Trophoblast cell (in vitro differentiated cells and primary cell): Measurements from ENCODE around the gene CDS1.

Experiments
- DNase-seq, 2 donors: peaks; one replicate each; pipeline ENCODE4 v3.0.0-alpha.2; 2016
- H2AFZ ChIP-seq: 2 replicates; pipeline ENCODE4 v1.6.1; 2013; ENCODE audit warnings: low read length, moderate library complexity, mild to moderate bottlenecking; ENCODE audit not compliant: insufficient read depth, poor library complexity
- H2AK5ac ChIP-seq: 2 replicates; pipeline ENCODE4 v1.6.1; 2013; ENCODE audit warnings: mild to moderate bottlenecking, low read length
- H2BK120ac ChIP-seq: 2 replicates; pipeline ENCODE4 v1.6.1; 2013; ENCODE audit warnings: low read length, mild to moderate bottlenecking, moderate library complexity; ENCODE audit not compliant: insufficient read depth, poor library complexity
- H2BK12ac ChIP-seq: 2 replicates; pipeline ENCODE4 v1.6.1; 2013; ENCODE audit warnings: mild to moderate bottlenecking, low read length, moderate library complexity
- H2BK5ac ChIP-seq: 2 replicates; pipeline ENCODE4 v1.6.1; 2013; ENCODE audit warnings: low read length, low read depth, moderate library complexity, mild to moderate bottlenecking; ENCODE audit not compliant: poor library complexity
- H3K14ac ChIP-seq: 2 replicates; pipeline ENCODE4 v1.6.1; 2013; ENCODE audit warnings: mild to moderate bottlenecking, low read length
- H3K18ac ChIP-seq: 2 replicates; pipeline ENCODE4 v1.6.1; 2013; ENCODE audit warnings: mild to moderate bottlenecking, low read length
- H3K23ac ChIP-seq: 2 replicates; pipeline ENCODE4 v1.6.1; 2013; ENCODE audit warnings: low read length
- H3K27ac ChIP-seq: 2 replicates; pipeline ENCODE4 v1.5.1; 2013; ENCODE audit warnings: low read depth, mild to moderate bottlenecking, inconsistent platforms, low read length, moderate library complexity
- H3K27me3 ChIP-seq: 2 replicates; pipeline ENCODE4 v1.6.1; 2013; ENCODE audit warnings: inconsistent platforms, mild to moderate bottlenecking, low read length, moderate library complexity; ENCODE audit not compliant: insufficient read depth
- H3K36me3 ChIP-seq, 2 experiments: 1 replicate in 1 of 2; 2 replicates in 1 of 2; pipeline ENCODE4 v1.6.1; 2013; ENCODE audit warnings: low read length in 2 of 2, mild to moderate bottlenecking in 2 of 2, moderate library complexity in 1 of 2; ENCODE audit not compliant: insufficient read depth in 2 of 2, control insufficient read depth in 1 of 2
- H3K4ac ChIP-seq: 2 replicates; pipeline ENCODE4 v1.6.1; 2013; ENCODE audit warnings: low read depth, mild to moderate bottlenecking, low read length, moderate library complexity
- H3K4me1 ChIP-seq, 2 experiments: 1 replicate in 1 of 2; 2 replicates in 1 of 2; pipeline ENCODE4 v1.6.1; 2013; ENCODE audit warnings: low read length in 2 of 2, mild to moderate bottlenecking in 2 of 2, moderate library complexity in 1 of 2; ENCODE audit not compliant: insufficient read depth in 2 of 2, control insufficient read depth in 1 of 2
- H3K4me2 ChIP-seq: 2 replicates; pipeline ENCODE4 v1.6.1; 2013; ENCODE audit warnings: inconsistent platforms, mild to moderate bottlenecking, low read length, moderate library complexity
- H3K4me3 ChIP-seq: 2 replicates; pipeline ENCODE4 v1.5.1; 2013; ENCODE audit warnings: mild to moderate bottlenecking, low read depth, low read length, inconsistent platforms
- H3K79me1 ChIP-seq: one replicate; pipeline ENCODE4 v1.6.1; 2013; ENCODE audit warnings: low read length
- H3K79me2 ChIP-seq: 2 replicates; pipeline ENCODE4 v1.6.1; 2013; ENCODE audit warnings: low read length, mild to moderate bottlenecking; ENCODE audit not compliant: control insufficient read depth, insufficient read depth, poor library complexity
- H3K9ac ChIP-seq: 2 replicates; pipeline ENCODE4 v1.6.1; 2013; ENCODE audit warnings: mild to moderate bottlenecking, low read length
- H3K9me3 ChIP-seq: 2 replicates; pipeline ENCODE4 v1.6.1; 2013; ENCODE audit warnings: low read depth, mild to moderate bottlenecking, control low read depth, inconsistent platforms, low read length; ENCODE audit not compliant: insufficient read depth
- H4K12ac ChIP-seq: 2 replicates; pipeline ENCODE4 v1.6.1; 2013; ENCODE audit warnings: low read depth, mild to moderate bottlenecking, low read length, moderate library complexity
- H4K8ac ChIP-seq: 2 replicates; pipeline ENCODE4 v1.6.1; 2013; ENCODE audit warnings: low read depth, mild to moderate bottlenecking, low read length, moderate library complexity
- H4K91ac ChIP-seq: one replicate; pipeline ENCODE4 v1.6.1; 2013; ENCODE audit warnings: low read depth, mild to moderate bottlenecking, low read length, moderate library complexity
- WGBS: extraction: QIAGEN DNeasy Blood & Tissue Kit; methylation state at CpG from one replicate; pipeline ENCODE4 v1.1.7; 2013; ENCODE audit warnings: missing lambda C conversion rate; ENCODE audit not compliant: insufficient read length, insufficient coverage; ENCODE audit errors: extremely low coverage; 5-methylcytosine and 5-hydroxymethylcytosine counted together

The CDS1 gene

DNA sequence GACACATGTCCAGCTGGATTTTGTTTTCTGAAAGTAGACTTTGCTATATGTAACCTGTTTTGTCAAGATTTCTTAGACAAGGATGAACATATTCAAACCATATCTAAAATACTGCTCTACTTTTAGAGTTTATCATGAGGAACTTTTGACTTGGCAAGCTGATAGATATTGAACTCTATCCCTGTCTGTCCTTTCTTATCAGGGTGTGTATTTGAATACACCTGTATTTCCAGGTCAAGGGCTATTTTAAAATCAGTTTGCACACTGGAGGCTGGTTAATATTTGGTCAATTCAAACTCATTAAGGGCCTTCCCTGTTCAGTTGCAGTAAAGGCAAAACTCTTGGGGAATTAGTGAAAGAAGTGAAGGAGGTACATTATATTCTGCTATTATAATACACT, 2.3 kb downstream of the CDS1 start:
- Histone ChIP-seq H2BK5ac (no peak overlapping the region), H3K27me3 (no peaks in the 10 kb centered on the region), H3K4me2 (no peak overlapping the region), H4K8ac (no peak overlapping the region), H3K79me2 (peaks cover 7% of the 10 kb centered on the region), H3K14ac (no peak overlapping the region), H2BK120ac (no peak overlapping the region), H2AK5ac (no peak overlapping the region), H3K4me3 (no peak overlapping the region), H4K12ac (no peak overlapping the region), H3K4me1 (peaks cover 2 to 9% of the 10 kb centered on the region in 2 experiments), H3K4ac (no peak overlapping the region), H3K9ac (no peak overlapping the region), H3K79me1 (peaks cover 16% of the 10 kb centered on the region), H3K23ac (no peak overlapping the region), H2BK12ac (no peak overlapping the region), H2AFZ (no peak overlapping the region), H3K18ac (no peak overlapping the region), H3K27ac (no peak overlapping the region), H3K9me3 (peaks cover 4% of the 10 kb centered on the region), H3K36me3 (peaks cover 0 to 2% of the 10 kb centered on the region in 2 experiments), H4K91ac (no peak overlapping the region)
- no peak for DNase-seq

DNA sequence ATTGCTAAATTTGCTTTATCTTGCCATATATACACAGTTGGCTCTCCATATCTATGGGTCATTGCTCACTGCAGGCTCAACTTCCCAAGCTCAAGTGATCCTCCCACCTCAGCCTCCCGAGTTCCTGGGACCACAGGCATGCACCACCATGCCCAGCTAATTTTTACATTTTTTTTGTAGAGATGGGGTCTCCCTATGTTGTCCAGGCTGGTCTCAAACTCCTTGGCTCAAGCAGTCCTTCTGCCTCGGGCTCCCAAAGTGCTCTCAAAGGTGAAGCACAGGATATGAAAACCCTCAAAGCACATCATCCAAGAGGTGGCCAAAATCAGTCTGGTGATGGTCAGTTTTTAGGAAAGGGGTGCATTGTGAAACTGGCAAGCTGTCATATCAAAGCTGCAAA, 11.8 kb downstream of the CDS1 start:
- no peak overlapping the region for H3K4me2 ChIP-seq
- H2BK12ac ChIP-seq, result peak overlapping the region; percentile 51
- H3K14ac ChIP-seq, result no peak overlapping the region
- H3K27me3 ChIP-seq, result no peaks in the 10 kb centered on the region
- peak overlapping the region; percentile 2 for H3K4ac ChIP-seq
- H4K91ac ChIP-seq, result peak overlapping the region; percentile 15
- H3K4me1 ChIP-seq, result peaks cover 12 to 27% of the 10 kb centered on the region in 2 experiments
- H2AK5ac ChIP-seq, result peak overlapping the region; percentile 66
- no peak overlapping the region for H3K23ac ChIP-seq
- no peaks in the 10 kb centered on the region for H3K9me3 ChIP-seq
- H3K18ac ChIP-seq, result peak overlapping the region; percentile 80
- H3K79me2 ChIP-seq, result peaks cover 2% of the 10 kb centered on the region
- no peak overlapping the region for H2AFZ ChIP-seq
- no peak overlapping the region for H3K9ac ChIP-seq
- no peak overlapping the region for H4K8ac ChIP-seq
- peak overlapping the region; percentile 73 for H2BK120ac ChIP-seq
- no CpG with 5 or more reads among the region's 2 CpGs for WGBS
- no peak for DNase-seq
- peak overlapping the region; percentile 2 for H4K12ac ChIP-seq
- no peaks in the 10 kb centered on the region for H3K36me3 ChIP-seq
- H3K79me1 ChIP-seq, result peaks cover 13% of the 10 kb centered on the region
- no peak overlapping the region for H3K4me3 ChIP-seq
- peak overlapping the region; percentile 14 for H3K27ac ChIP-seq
- peak overlapping the region; percentile 94 for H2BK5ac ChIP-seq

- H3K9me3 ChIP-seq, result no peaks in the 10 kb centered on the region
- H3K4me3 ChIP-seq, result no peak overlapping the region
- no peak overlapping the region for H3K14ac ChIP-seq
- no peak overlapping the region for H2BK120ac ChIP-seq
- H2BK12ac ChIP-seq, result no peak overlapping the region
- peaks cover 13% of the 10 kb centered on the region for H3K79me1 ChIP-seq
- H3K36me3 ChIP-seq, result no peaks in the 10 kb centered on the region
- peaks cover 2% of the 10 kb centered on the region for H3K79me2 ChIP-seq
- peak in 1 of 2 donors; percentile 38 for DNase-seq
- peaks cover 12 to 25% of the 10 kb centered on the region in 2 experiments for H3K4me1 ChIP-seq
- peak overlapping the region; percentile 64 for H3K27ac ChIP-seq
- peak overlapping the region; percentile 35 for H4K91ac ChIP-seq
- no peak overlapping the region for H2AK5ac ChIP-seq
- H2AFZ ChIP-seq, result no peak overlapping the region
- no peak overlapping the region for H3K18ac ChIP-seq
- no peaks in the 10 kb centered on the region for H3K27me3 ChIP-seq
- H2BK5ac ChIP-seq, result no peak overlapping the region
- no peak overlapping the region for H3K4me2 ChIP-seq
- no peak overlapping the region for H4K8ac ChIP-seq
- no peak overlapping the region for H3K4ac ChIP-seq
- no peak overlapping the region for H3K23ac ChIP-seq
- WGBS, result no CpG with 5 or more reads among the region's 4 CpGs
- no peak overlapping the region for H3K9ac ChIP-seq
- H4K12ac ChIP-seq, result no peak overlapping the region
These were observed 13.9 kb downstream of the CDS1 start for GRCh38 chr4:84596826-84597225.

GRCh38 chr4:84597450-84597849, 14.5 kb downstream of the CDS1 start:
- Histone ChIP-seq H2BK12ac (no peak overlapping the region), H3K23ac (no peak overlapping the region), H3K4me2 (no peak overlapping the region), H4K91ac (no peak overlapping the region), H3K9me3 (no peaks in the 10 kb centered on the region), H3K79me2 (peaks cover 2% of the 10 kb centered on the region), H2BK120ac (no peak overlapping the region), H2BK5ac (no peak overlapping the region), H3K36me3 (no peaks in the 10 kb centered on the region), H2AFZ (no peak overlapping the region), H3K79me1 (peaks cover 11% of the 10 kb centered on the region), H3K4me3 (no peak overlapping the region), H3K9ac (no peak overlapping the region), H3K4me1 (peaks cover 12 to 25% of the 10 kb centered on the region in 2 experiments), H2AK5ac (no peak overlapping the region), H3K27ac (peak overlapping the region; percentile 64), H3K4ac (no peak overlapping the region), H4K8ac (peak overlapping the region; percentile 2), H3K14ac (no peak overlapping the region), H3K18ac (no peak overlapping the region), H4K12ac (no peak overlapping the region), H3K27me3 (no peaks in the 10 kb centered on the region)
- WGBS, result no CpG with 5 or more reads among the region's 4 CpGs
- DNase-seq, result peak in 1 of 2 donors; percentile 7
